Measurements from ENCODE around the gene DAG1.
"Not testable (repeated sequence)": the region's sequence is repeated elsewhere in the genome, so short reads cannot be mapped to it uniquely, and the experiment has no call there.

Gene DAG1

DNA sequence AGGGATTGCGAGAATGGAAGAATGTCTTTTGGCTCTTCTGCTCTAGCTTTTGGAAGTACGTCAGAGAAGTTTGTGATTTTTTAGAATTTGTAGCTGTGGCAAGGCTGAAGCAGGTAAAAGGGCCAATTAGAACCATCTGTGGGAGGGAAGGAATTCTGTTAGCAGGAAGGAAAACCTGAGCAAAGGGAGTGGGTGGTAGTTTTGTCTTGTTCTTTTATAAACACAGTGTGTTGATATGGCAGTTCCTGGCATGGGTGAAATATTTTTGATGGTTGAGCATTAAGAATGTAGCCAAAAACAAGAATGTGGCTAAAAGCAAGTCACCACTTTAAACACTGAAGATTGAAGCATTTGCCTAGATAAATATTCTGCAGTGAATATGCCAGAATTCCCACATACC is 23.8 kb downstream of the DAG1 start:
- no peak overlapping the region for H3K27ac ChIP-seq
- TF ChIP-seq, protein P1, sequence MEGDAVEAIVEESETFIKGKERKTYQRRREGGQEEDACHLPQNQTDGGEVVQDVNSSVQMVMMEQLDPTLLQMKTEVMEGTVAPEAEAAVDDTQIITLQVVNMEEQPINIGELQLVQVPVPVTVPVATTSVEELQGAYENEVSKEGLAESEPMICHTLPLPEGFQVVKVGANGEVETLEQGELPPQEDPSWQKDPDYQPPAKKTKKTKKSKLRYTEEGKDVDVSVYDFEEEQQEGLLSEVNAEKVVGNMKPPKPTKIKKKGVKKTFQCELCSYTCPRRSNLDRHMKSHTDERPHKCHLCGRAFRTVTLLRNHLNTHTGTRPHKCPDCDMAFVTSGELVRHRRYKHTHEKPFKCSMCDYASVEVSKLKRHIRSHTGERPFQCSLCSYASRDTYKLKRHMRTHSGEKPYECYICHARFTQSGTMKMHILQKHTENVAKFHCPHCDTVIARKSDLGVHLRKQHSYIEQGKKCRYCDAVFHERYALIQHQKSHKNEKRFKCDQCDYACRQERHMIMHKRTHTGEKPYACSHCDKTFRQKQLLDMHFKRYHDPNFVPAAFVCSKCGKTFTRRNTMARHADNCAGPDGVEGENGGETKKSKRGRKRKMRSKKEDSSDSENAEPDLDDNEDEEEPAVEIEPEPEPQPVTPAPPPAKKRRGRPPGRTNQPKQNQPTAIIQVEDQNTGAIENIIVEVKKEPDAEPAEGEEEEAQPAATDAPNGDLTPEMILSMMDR (conservative IDR thresholded peaks at IDR 0.05): no peak

DNA sequence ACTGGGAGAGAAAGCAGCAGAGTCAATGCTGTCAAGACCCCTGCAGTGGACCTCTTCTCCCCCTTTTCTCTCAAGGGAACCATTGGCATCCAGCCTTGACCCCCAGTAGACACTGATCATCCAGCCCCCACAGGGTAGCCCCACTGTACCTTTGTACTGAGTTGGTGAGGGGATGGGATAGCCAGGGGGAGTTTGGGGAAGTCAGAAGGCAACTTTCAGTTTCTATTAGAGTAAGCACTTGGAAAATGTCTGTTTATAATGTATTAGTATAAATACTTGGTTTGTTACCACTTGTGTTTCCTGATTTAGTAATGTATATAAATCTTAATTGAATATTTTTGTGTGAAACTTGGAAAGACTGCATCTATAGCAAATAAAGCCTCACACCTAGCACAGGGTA is 25.0 kb downstream of the DAG1 start:
- TF ChIP-seq, protein P1 (conservative IDR thresholded peaks at IDR 0.05): no peak
- H3K27ac ChIP-seq: no peak overlapping the region

DNA sequence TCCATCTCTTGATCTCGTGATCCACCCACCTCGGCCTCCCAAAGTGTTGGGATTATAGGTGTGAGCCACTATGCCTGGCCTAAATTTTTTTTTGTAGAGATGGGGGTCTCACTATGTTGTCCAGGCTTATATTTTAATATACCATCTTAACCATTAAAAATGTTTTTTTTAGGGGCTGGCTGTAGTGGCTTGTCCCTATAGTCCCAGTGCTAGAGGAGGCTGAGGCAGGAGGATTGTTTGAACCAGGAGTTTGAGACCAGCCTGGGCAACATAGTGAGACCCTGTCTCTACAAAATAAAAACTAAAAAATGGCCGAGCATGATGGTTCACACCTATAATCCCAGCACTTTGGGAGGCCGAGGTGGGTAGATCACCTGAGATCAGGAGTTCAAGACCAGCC is 26.8 kb downstream of the DAG1 start:
- not testable (repeated sequence) for H3K27ac ChIP-seq

DNA sequence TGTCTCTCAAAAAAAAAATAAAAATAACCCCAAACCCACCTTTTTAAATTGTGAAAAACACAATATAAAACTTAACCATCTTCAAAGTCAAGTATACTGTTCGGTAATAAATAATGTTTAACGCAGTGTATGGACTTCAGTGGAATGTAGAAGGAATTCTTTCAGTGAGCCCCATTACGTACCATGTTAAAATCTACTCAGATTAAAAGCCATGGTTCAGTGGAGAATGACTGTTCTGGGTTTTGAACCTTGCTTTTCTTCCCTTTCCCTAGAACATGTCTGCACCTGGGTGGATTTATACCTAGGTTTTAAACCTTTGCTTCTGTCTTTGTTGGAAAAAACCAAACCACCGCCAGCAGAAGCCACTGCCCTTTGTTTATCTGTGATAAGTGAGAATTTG is 27.5 kb downstream of the DAG1 start:
- H3K27ac ChIP-seq: no peak overlapping the region
- TF ChIP-seq, protein P1 (conservative IDR thresholded peaks at IDR 0.05): no peak

DNA sequence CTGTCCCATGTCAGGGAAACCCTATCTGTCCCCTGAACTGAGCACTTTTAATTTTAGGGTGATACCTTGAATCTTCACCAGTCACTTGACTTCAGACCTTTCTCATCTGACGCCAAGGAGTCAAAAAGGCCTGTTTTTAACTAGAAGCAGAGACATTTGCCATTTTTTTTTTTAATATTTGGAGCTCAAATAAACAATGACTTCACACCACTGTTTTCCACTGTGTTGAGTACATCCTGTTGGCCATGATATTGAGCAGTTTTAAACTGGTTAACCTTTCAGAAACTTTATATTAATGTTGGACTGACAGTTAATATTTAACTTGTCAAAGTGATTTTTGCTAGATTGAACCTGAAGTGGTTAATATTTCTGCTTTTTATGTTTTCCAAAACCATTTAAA is 28.2 kb downstream of the DAG1 start:
- no peak overlapping the region for H3K27ac ChIP-seq
- TF ChIP-seq, protein P1 (conservative IDR thresholded peaks at IDR 0.05): no peak

DNA sequence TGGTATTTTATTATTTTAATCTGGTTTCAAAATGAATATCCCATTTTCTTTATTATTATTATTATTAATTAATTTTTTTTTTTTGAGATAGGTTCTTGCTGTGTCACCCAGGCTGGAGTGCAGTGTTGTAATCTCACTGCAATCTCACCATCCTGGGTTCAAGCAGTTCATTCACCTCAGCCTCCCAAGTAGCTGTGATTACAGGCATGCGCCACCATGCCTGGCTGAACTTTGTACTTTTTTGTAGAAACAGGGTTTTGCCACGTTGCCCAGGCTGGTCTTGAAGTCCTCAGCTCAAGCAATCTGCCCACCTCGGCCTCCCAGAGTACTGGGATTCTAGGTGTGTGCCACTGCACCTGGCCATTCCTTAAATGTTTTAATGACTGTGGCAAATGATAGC is 28.6 kb downstream of the DAG1 start:
- no peak overlapping the region for H3K27ac ChIP-seq
- TF ChIP-seq, protein P1 (conservative IDR thresholded peaks at IDR 0.05): no peak

DNA sequence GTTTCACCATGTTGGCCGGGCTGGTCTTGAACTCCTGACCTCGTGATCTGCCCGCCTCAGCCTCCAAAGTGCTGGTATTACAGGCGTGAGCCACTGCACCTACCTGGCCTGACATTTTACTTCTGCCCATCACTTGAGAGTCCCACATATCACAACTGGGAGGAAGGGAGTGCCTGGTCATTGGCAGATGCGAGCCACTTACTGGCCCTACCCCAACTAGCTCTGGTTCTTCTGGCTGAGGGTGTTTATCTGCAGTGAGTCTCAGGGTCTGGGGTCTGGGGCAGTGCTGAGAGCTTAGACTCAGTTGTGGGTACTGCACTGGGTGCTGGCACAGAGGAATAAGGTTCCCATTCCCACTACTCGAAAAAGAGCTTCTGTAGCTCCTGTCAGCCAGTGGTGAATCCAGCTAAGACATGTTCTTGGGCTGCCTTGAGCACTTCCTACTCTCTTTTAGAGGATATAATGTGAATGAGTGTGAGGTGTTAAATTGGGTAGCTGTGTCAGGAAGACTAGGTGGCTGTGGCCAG is 30.2 kb downstream of the DAG1 start:
- no peak overlapping the region for H3K27ac ChIP-seq
- TF ChIP-seq, protein P1 (conservative IDR thresholded peaks at IDR 0.05): no peak

DNA sequence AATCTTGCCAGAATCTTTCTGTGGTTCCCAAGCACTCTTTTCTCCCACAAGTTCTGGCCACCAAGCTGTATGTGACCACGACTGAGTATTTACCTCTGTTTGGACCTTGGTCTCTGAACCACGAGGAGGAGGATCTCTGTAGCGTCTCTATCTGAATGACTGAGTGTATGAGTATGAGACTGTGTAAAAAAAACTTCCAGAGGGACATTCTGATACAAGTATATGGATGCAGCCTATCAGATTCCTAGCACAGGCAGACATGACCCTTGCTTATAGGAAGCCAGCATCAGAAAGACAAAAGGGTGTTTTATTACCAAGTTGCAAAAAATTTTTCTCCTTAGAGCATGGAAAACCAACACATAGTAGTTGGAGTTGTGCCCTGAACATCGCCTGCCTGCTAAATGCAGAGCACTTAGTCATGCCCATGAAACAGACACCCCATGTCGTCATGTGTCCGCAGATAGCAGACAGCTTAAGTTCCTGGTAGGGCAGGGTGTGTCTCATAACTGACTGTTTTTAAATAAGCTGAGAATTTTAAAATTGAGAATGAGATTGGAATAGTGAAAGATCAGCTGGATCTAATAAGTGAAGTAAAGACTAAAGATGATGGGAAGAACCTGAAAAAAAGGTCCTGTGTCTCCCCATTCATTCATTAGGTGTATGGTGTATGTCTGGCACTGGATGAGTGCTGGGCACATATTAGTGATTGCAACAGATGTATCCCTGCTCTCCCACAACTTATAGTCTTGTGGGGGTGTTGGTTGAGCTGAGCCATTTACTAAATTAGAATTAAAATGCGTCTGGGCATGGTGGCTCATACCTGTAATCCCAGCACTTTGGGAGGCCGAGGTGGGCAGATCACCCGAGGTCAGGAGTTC is 30.9 kb downstream of the DAG1 start:
- TF ChIP-seq, protein P1 (conservative IDR thresholded peaks at IDR 0.05): no peak
- no peak overlapping the region for H3K27ac ChIP-seq

Measured in VCaP (cell line).